ENCODE measurements around the gene SAA1.
"Not testable (repeated sequence)": the region's sequence is repeated elsewhere in the genome, so short reads cannot be mapped to it uniquely, and the experiment has no call there.

SAA1 gene

DNA sequence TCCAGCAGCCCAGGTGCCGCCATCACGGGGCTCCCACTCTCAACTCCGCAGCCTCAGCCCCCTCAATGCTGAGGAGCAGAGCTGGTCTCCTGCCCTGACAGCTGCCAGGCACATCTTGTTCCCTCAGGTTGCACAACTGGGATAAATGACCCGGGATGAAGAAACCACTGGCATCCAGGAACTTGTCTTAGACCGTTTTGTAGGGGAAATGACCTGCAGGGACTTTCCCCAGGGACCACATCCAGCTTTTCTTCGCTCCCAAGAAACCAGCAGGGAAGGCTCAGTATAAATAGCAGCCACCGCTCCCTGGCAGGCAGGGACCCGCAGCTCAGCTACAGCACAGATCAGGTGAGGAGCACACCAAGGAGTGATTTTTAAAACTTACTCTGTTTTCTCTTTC, at the start of gene SAA1:
Gene SAA1 (plus strand): TSS at position 316 of the 400 bp plus-strand sequence. CDS start 624 bp downstream, outside the sequence.
- DNase-seq = no peak

- DNase-seq = no peak
These were observed 44.7 kb upstream of the SAA1 start for GRCh38 chr11:18221274-18221876.

DNA sequence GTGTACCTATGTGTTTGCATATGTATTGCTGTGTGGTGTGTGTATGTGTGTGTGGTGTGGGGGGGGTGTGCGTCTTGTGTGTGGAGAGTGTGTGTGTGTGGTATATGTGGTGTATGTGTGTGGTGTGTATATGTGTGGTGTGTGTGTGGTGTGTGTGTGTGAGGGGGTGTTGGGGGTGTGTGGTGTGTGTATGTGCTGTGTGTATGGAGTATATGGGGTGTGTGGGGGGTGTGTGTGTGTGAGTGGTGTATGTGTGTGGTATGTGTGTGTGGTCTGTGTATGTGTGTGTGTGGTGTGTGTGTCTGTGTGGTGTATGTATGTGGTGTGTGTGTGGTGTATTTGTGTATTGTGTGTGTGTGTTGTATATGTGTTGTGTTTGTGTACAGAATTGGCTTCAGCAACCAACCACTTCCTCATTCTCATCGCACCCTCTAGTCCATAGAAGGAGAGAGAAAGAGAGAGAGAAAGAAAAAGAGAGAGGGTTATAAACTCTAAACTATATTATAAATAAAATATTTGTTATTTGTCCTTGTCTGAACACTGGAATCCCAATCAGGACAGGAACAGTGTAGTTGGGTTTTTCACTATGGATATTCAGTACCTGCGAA, 43.1 kb upstream of the SAA1 start:
- no peak for DNase-seq

- DNase-seq = no peak
These were observed 42.3 kb upstream of the SAA1 start for GRCh38 chr11:18223591-18224387.

DNA sequence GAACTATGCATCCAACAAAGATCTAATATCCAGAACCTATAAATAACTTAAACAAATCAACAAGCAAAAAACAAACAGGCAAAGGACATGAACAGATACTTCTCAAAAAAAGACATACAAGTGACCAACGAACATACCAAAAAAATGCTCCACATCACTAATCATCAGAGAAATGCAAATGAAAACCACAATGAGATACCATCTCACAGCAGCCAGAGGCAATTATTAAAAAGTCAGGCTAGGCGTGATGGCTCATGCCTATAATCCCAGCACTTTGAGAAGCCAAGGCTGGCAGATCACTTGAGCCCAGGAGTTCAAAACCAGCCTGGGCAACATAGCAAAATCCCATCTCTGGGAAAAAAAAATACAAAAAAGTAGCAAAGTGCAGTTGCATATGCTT, 40.2 kb upstream of the SAA1 start:
- no peak for DNase-seq

DNA sequence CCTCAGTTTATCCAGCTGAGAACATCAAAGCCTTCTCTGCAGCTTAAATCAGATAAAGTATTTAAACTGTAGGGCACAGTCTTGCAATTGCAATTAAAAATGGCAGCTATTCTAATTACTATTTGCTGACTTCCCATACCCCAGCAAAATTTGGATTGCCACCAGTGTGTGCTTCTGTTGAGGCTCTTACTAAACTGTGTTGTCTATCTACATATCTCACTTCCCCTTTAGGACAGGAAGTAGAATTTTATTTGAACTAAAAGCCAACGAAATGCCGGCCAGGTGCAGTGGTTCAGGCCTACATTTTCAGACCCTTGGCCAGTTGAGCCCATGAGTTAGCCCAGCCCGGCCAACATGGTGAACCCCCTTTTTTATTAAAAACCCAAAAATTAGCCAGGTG, 36.6 kb upstream of the SAA1 start:
- DNase-seq = no peak

DNA sequence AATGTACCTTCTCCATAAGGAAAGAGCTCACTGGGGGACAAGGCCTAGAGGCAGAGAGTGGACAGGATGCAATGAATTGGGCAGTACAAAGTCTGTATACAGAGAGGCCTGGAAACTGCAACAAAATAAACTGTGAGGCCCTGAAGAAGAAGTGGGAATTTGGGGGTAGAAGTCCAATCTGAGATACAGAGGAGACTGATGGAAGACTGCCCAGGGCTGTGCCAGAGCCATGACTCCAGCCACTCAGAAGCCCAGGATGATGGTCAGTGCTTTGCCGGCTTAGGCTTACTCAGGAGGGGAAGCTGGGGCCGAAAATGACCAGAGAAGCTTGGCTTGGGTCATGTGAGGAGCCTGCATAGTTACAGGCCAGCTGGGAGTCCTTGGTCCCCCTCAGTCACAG, 35.2 kb upstream of the SAA1 start:
- DNase-seq = no peak

DNA sequence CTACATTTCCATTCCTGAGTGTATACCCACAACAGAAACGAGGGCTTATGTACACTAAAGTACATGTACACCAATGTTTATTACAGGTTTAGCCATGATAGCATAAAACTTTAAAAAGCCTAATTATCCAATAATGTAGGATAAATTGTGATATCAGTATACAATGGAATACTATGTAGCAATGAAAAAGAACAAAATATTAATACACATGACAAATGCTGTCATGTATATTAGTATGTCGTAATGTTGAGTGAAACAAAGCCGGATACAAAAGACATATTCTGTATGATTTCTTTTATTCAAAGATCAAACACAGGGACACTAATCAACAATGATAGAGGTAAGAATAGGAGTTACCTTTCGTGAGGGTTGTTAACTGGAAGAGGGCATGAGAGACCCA, 32.2 kb upstream of the SAA1 start:
- DNase-seq = no peak

DNA sequence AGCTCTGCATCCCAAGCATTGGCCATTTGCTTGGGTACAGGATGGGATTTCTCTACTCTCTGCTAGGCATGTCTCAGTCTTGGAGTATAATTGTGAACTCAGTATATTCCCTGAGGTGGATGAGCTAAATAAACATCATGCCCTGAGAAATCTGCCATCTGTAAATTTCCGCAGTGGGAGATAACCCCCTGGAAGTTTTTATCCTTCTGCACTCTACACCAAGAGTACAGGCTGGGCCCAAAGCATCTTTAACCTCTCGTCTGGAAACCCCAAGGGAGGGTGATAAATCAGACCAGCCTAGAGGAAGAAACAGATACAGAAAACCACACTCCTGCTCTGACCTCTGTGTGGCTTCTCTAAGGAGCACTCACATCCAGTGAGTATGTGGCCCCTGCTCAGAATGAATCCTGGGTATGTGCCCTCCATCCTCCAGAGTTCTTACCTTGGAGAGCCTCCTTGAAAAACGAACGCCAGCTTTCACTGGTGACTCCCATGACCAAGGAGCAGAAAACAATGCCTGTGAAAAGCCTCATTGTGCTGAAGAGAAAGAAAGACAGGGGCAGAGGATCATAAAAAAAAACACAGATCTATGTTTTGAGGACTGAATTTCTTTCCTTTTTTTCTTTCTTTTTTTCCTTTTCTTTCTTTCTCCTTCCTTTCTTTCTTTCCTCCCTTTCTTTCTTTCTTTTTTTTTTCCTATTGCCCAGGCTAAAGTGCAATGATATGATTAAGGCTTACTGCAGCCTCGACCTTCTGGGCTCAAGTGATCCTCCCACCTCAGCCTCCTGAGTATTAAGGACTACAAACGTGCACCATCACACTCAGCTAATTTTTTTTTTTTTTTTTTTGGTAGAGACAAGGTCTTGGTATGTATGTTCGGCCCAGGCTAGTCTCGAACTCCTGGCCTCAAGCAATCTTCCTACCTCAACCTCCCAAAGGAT, 30.4 kb upstream of the SAA1 start:
- DNase-seq = no peak

DNA sequence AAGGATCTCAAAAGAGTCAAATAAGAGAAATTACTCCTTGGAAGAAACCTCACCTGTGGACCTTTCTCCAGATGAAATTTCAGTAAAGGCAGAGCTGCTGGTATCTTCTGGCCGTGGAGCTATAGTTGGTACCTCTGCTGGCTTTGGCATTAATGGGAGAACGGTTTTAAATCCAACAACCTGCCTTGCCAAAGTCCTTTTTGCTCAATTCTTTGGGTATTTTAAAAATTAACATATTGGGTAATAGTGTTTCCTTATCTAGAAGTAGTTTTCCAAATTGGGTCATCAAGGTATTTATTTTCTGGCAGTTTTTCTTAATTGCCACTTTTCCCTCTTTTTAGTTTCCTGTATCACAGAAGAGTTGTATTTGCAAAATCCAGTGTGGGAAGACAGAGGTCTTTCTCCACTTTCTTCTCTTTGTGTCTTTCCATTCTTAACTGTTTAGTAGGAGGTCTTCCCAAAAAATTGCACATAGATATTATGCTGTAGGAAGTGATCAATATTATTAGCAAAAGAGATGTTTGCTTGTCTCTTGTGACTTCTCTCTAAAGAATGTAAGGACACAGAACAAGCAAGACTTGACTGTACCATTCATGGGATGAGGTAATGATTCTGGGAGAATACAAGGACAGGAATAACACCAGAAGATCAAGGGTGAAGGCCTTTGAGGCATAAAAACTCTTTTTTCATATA, 29.3 kb upstream of the SAA1 start, which contains the start of gene SAA4:
Gene SAA4 (minus strand): TSS at position 139 of the 693 bp plus-strand sequence. CDS start 876 bp downstream, outside the sequence.
- no peak for DNase-seq

DNA sequence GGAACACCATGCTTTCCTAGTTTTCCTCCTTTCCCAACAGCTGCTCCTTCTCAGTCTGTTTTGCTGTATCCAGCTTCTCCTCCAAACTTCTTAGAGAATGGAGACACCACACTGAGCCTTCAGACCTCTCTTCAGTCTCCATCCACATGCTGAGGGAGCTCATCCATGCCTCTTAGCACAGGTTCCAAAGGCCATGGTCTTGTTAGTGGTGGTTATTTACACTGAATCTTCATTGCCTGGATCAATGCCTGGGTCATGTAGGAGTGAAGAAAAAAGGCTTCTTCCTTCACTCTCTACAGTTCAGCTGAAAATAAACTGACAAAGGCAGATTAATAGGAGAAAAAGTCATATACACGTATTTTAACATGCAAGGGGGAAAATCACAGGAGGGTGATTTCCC, 26.4 kb upstream of the SAA1 start:
- DNase-seq = no peak

DNA sequence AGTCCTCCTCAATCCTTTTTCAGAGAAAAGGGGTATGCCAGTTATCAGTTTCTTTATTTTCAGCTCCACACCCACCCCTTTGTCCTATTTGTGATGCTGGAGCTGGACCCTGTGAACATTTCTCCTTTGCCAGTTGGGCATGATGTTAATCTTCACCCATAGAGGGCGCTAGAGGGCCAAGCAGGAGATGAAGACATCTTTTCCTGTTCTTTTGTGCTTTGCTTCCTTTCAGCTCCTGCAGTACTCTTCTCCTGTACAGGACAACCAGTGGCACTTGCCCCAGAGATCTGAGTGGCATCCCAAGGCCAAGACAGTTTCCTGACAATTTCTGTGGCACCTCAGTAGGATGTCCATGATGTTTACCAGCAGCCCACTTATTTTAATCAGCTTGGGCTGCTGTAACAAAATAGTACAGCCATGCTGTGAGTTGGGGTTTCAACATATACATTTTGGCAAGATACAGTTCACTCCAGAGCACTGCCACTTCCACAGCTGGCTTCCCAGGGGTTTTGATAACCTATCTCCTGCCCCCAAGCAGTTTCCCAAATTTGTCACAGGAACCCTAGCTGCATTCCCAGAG, 22.2 kb upstream of the SAA1 start:
- DNase-seq = peak; percentile 88

DNA sequence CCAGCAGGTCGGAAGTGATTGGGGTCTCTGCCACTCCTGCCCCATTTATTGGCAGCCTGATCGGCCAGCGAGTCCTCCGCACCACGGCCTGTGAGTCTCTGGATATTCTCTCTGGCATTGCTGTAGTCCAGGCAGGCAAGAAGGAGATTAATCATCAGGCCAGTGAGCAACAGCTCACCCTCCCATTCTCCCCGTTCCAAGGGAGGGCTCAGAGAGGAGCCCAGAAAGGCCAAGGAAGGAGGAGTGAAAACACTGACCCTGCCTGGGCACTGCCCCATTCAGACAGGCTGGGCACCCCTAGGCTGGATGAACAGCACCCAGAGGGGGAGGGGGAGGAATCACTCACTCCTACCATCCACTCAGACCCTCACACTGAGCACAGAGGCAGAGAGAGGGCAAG, 20.7 kb upstream of the SAA1 start:
- no peak for DNase-seq

DNA sequence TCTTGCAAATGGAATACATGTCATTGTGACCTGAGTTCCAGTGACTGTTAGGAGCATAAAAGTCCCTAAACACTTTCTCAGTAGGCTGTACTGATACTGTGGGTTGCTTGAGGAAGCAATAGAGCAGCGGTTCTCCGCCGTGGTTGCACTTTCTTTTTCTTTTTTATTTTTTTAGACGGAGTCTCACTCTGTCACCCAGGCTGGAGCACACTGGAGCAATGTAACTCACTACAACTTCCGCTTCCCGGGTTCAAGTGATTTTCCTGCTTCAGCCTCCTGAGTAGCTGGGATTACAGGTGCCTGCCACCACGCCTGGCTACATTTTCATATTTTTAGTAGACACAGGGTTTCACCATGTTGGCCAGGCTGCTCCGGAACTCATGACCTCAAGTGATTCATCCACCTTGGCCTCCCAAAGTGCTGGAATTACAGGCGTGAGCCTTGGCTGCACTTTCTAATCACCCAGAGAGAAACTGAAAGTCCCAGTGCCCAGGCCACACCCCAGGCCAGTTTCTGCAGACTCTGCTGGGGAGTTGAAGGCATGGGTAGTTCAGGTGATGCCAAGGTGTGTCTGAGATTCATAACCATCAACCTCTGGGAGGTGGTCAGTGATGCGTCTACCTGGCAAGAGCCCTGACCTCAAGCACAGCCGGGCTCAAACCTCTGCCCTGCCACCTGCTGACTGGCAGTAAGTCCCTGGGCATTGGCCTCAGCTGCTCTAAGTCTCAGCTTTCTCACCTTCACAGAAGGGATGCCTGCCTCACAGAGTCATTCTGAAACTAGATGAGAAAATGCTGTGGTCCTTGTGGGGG, 19.5 kb upstream of the SAA1 start:
- peak; percentile 73 for DNase-seq

- DNase-seq = not testable (repeated sequence)
These were observed 18.9 kb upstream of the SAA1 start for GRCh38 chr11:18247191-18247581.

GRCh38 chr11:18248561-18248960, 17.5 kb upstream of the SAA1 start, which contains the start of gene SAA2:
SAA2 (minus strand) TSS chr11:18248668; CDS start chr11:18248011, 657 bp downstream.
- DNase-seq = no peak

DNA sequence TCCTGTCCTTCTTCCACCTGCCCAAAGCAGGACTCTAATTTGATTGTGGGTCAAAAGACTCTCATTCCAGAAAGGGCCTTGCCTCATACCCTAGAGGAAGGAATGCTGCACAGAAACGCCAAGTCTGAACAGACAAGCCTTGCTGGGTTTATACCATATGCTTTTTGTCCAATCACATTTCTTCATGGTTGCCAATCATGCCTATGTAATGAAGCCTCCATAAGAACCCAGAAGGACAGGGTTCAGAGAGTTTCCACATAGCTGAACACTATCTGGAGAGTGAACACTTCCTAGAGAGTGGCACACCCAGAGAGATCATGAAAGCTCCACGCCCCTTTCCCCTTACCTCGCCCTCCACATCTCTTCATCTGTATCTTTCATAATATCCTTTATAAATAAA, 12.8 kb upstream of the SAA1 start:
- DNase-seq = no peak

DNA sequence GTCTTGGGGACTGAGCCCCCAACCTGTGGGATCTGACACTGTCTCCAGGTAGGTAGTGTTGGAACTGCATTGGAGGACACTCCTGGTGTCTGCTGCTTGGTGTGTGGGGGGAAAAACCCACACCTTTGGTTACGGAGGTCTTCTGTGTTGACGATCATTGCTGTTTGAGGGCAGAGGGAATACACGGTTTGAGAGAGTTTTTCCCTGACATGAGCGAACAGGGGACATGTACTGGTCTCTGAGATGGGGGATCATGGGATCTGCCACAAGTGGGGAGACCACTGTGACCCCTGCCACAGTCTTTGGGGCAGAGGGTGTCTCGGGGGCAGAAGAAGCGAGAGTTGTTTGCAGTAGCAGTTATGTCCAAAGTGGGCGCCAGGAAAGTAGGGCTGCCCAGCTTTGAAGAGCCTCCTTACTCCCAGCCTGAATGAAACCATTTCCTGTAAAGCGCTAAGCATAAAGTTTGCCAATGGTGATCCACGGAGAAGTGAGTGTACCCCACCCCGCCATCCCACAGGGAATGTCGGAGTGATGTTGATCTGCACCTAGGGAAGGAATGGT, 12.2 kb upstream of the SAA1 start:
- DNase-seq = no peak

DNA sequence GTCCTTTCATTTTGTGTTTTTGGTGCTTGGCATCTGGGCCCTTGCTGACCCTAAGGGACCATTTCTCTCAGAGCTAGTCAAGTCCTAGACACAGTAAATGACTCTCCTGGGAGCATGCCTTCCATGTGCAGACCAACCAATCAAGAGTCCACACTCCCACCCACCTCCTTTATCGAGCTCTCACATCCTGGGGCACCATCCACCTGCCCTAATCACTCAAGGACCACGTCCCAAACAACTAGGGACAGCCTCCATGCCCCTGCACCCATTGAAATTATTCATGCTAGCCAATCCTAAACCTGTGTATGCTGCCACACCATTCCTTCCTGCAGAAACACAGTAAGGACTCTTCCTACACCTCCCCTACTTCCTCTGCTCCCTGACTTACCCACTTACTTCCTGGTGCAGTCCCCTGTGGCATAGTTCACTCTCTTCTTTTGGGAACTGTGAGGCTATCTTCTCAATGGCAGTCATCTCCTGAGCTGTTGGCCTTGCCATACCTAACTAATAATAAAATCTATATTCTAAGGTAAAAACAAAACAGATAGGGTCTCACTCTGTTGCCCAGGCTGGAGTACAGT, 11.2 kb upstream of the SAA1 start:
- DNase-seq = no peak

GRCh38 chr11:18259259-18259658, 6.8 kb upstream of the SAA1 start:
- no peak for DNase-seq
